ES-I3 (cell line): ENCODE data around the gene PLCL2.

ENCODE experiments used
- H3K36me3 ChIP-seq: 2 replicates; pipeline ENCODE4 v1.6.1; 2013; ENCODE audit warnings: mild to moderate bottlenecking, low read length, control low read depth, moderate library complexity; ENCODE audit not compliant: insufficient read depth
- H3K4me1 ChIP-seq: 2 replicates; pipeline ENCODE4 v1.6.1; 2013; ENCODE audit warnings: mild to moderate bottlenecking, control low read depth, low read length; ENCODE audit not compliant: insufficient read depth
- H3K9ac ChIP-seq: 2 replicates; pipeline ENCODE4 v1.6.1; 2013; ENCODE audit warnings: low read depth, mild to moderate bottlenecking, low read length, moderate library complexity
- H3K9me3 ChIP-seq: 2 replicates; pipeline ENCODE4 v1.6.1; 2013; ENCODE audit warnings: mild to moderate bottlenecking, low read length, moderate library complexity; ENCODE audit not compliant: control insufficient read depth, insufficient read depth

Gene PLCL2

GRCh38 chr3:16848007-16848406 lies 36.7 kb upstream of the PLCL2 start:
- Histone ChIP-seq H3K9ac (no peak overlapping the region), H3K36me3 (no peaks in the 10 kb centered on the region), H3K4me1 (no peaks in the 10 kb centered on the region; the same call in 1 of the 2 replicates), H3K9me3 (no peaks in the 10 kb centered on the region)

- Histone ChIP-seq H3K36me3 (no peaks in the 10 kb centered on the region), H3K9ac (no peak overlapping the region; the same call in 1 of the 2 replicates), H3K9me3 (no peaks in the 10 kb centered on the region), H3K4me1 (no peaks in the 10 kb centered on the region)
These were observed 35.5 kb upstream of the PLCL2 start for GRCh38 chr3:16849229-16849628.

GRCh38 chr3:16849795-16850194 lies 35.0 kb upstream of the PLCL2 start:
- Histone ChIP-seq H3K9me3 (no peaks in the 10 kb centered on the region), H3K36me3 (no peaks in the 10 kb centered on the region), H3K4me1 (no peaks in the 10 kb centered on the region), H3K9ac (no peak overlapping the region)

- Histone ChIP-seq H3K4me1 (no peaks in the 10 kb centered on the region), H3K36me3 (no peaks in the 10 kb centered on the region), H3K9me3 (no peaks in the 10 kb centered on the region), H3K9ac (no peak overlapping the region)
These were observed 29.3 kb upstream of the PLCL2 start for GRCh38 chr3:16855497-16855896.

GRCh38 chr3:16860234-16860633 lies 24.5 kb upstream of the PLCL2 start:
- Histone ChIP-seq H3K36me3 (no peaks in the 10 kb centered on the region), H3K9ac (no peak overlapping the region), H3K9me3 (no peaks in the 10 kb centered on the region; the same call in 1 of the 2 replicates), H3K4me1 (no peaks in the 10 kb centered on the region)

- H3K9me3 ChIP-seq = no peaks in the 10 kb centered on the region; the same call in 1 of the 2 replicates
- no peak overlapping the region for H3K9ac ChIP-seq
- H3K4me1 ChIP-seq = no peaks in the 10 kb centered on the region
- H3K36me3 ChIP-seq = no peaks in the 10 kb centered on the region
These were observed 23.3 kb upstream of the PLCL2 start for GRCh38 chr3:16861432-16861831.

- Histone ChIP-seq H3K36me3 (no peaks in the 10 kb centered on the region), H3K9ac (no peak overlapping the region), H3K4me1 (no peaks in the 10 kb centered on the region), H3K9me3 (no peaks in the 10 kb centered on the region; the same call in 1 of the 2 replicates)
These were observed 20.0 kb upstream of the PLCL2 start for GRCh38 chr3:16864610-16865313.

- Histone ChIP-seq H3K36me3 (no peaks in the 10 kb centered on the region), H3K9me3 (no peaks in the 10 kb centered on the region; the same call in 1 of the 2 replicates), H3K4me1 (no peaks in the 10 kb centered on the region), H3K9ac (no peak overlapping the region)
These were observed 19.4 kb upstream of the PLCL2 start for GRCh38 chr3:16865335-16865734.

GRCh38 chr3:16866571-16866970 lies 18.2 kb upstream of the PLCL2 start:
- H3K36me3 ChIP-seq = no peaks in the 10 kb centered on the region
- H3K9ac ChIP-seq = no peak overlapping the region
- no peaks in the 10 kb centered on the region for H3K4me1 ChIP-seq
- H3K9me3 ChIP-seq = no peaks in the 10 kb centered on the region; the same call in 1 of the 2 replicates

GRCh38 chr3:16868513-16868912 lies 16.2 kb upstream of the PLCL2 start:
- H3K9ac ChIP-seq = no peak overlapping the region
- no peaks in the 10 kb centered on the region for H3K36me3 ChIP-seq
- H3K9me3 ChIP-seq = no peaks in the 10 kb centered on the region; the same call in 1 of the 2 replicates
- H3K4me1 ChIP-seq = no peaks in the 10 kb centered on the region

GRCh38 chr3:16869261-16870005 lies 15.3 kb upstream of the PLCL2 start:
- H3K36me3 ChIP-seq = no peaks in the 10 kb centered on the region
- H3K9me3 ChIP-seq = no peaks in the 10 kb centered on the region
- H3K9ac ChIP-seq = no peak overlapping the region
- H3K4me1 ChIP-seq = no peaks in the 10 kb centered on the region

- no peaks in the 10 kb centered on the region for H3K4me1 ChIP-seq
- H3K9me3 ChIP-seq = no peaks in the 10 kb centered on the region
- no peaks in the 10 kb centered on the region for H3K36me3 ChIP-seq
- H3K9ac ChIP-seq = no peak overlapping the region
These were observed 12.6 kb upstream of the PLCL2 start for GRCh38 chr3:16871915-16872842.

- Histone ChIP-seq H3K9me3 (no peaks in the 10 kb centered on the region), H3K9ac (no peak overlapping the region), H3K36me3 (no peaks in the 10 kb centered on the region), H3K4me1 (no peaks in the 10 kb centered on the region)
These were observed 10.9 kb upstream of the PLCL2 start for GRCh38 chr3:16873872-16874271.

GRCh38 chr3:16875876-16876550 lies 8.7 kb upstream of the PLCL2 start:
- H3K36me3 ChIP-seq = no peaks in the 10 kb centered on the region
- no peak overlapping the region for H3K9ac ChIP-seq
- H3K4me1 ChIP-seq = no peaks in the 10 kb centered on the region
- H3K9me3 ChIP-seq = no peaks in the 10 kb centered on the region
